ENCODE measurements around the gene FOXR1. TPM values are rescaled to one million over a fixed set of nuclear protein-coding genes. Genes with fewer than 3 reads are reported as not detected.

The FOXR1 gene
- total RNA-seq, 1 donor: not detected

- Histone ChIP-seq H3K4me2 (ENCODE audit: insufficient read depth, low read length) (no peak overlapping the region), H3K4me1 (ENCODE audit: insufficient read depth, low read length) (no peaks in the 10 kb centered on the region), H3K4me3 (ENCODE audit: insufficient read depth, low read length) (no peak overlapping the region)
Measured at GRCh38 chr11:119006656-119007055, 35.1 kb downstream of the FOXR1 start.

GRCh38 chr11:119011476-119012053 is 40.0 kb downstream of the FOXR1 start:
- Histone ChIP-seq H3K4me3 (ENCODE audit: insufficient read depth, low read length) (no peak overlapping the region), H2AFZ (ENCODE audit: low read length) (no peak overlapping the region), H3K27ac (ENCODE audit: low read depth, low read length) (no peak overlapping the region), H3K79me2 (ENCODE audit: insufficient read depth, low read length) (peaks cover 12% of the 10 kb centered on the region), H3K4me2 (ENCODE audit: insufficient read depth, low read length) (no peak overlapping the region), H3K27me3 (ENCODE audit: insufficient read depth, low read length) (no peaks in the 10 kb centered on the region), H3K9me3 (ENCODE audit: low read depth, low read length) (no peaks in the 10 kb centered on the region), H4K20me1 (ENCODE audit: insufficient read depth, low read length) (no peaks in the 10 kb centered on the region), H3K4me1 (ENCODE audit: insufficient read depth, low read length) (peaks cover 5% of the 10 kb centered on the region), H3K36me3 (ENCODE audit: insufficient read depth, low read length) (peaks cover 59% of the 10 kb centered on the region)
- no peak for DNase-seq (ENCODE audit: insufficient read length, low spot score, missing footprints)
- TF ChIP-seq CTCF (IDR thresholded peaks at IDR 0.05; ENCODE audit: extremely low read depth, low read depth, low read length): no peak

More at GRCh38 chr11:119006656-119007055, 35.1 kb downstream of the FOXR1 start:
- Histone ChIP-seq H3K79me2 (ENCODE audit: insufficient read depth, low read length) (no peaks in the 10 kb centered on the region), H3K9me3 (ENCODE audit: low read depth, low read length) (no peaks in the 10 kb centered on the region), H3K36me3 (ENCODE audit: insufficient read depth, low read length) (peaks cover 48% of the 10 kb centered on the region), H3K27me3 (ENCODE audit: insufficient read depth, low read length) (no peaks in the 10 kb centered on the region), H3K27ac (ENCODE audit: low read depth, low read length) (no peak overlapping the region), H2AFZ (ENCODE audit: low read length) (no peak overlapping the region), H4K20me1 (ENCODE audit: insufficient read depth, low read length) (no peaks in the 10 kb centered on the region)
- no peak for TF ChIP-seq CTCF (IDR thresholded peaks at IDR 0.05; ENCODE audit: extremely low read depth, low read depth, low read length)
- DNase-seq (ENCODE audit: insufficient read length, low spot score, missing footprints): no peak

GRCh38 chr11:119012629-119013170 is 41.1 kb downstream of the FOXR1 start:
- no peaks in the 10 kb centered on the region for H3K9me3 ChIP-seq (ENCODE audit: low read depth, low read length)
- no peak overlapping the region for H3K4me2 ChIP-seq (ENCODE audit: insufficient read depth, low read length)
- no peaks in the 10 kb centered on the region for H4K20me1 ChIP-seq (ENCODE audit: insufficient read depth, low read length)
- TF ChIP-seq CTCF (IDR thresholded peaks at IDR 0.05; ENCODE audit: extremely low read depth, low read depth, low read length): no peak
- no peak overlapping the region for H3K4me3 ChIP-seq (ENCODE audit: insufficient read depth, low read length)
- H3K27ac ChIP-seq (ENCODE audit: low read depth, low read length): no peak overlapping the region
- DNase-seq (ENCODE audit: insufficient read length, low spot score, missing footprints): peak; percentile 79
- peaks cover 50% of the 10 kb centered on the region for H3K36me3 ChIP-seq (ENCODE audit: insufficient read depth, low read length)
- H3K27me3 ChIP-seq (ENCODE audit: insufficient read depth, low read length): no peaks in the 10 kb centered on the region
- H2AFZ ChIP-seq (ENCODE audit: low read length): no peak overlapping the region
- H3K4me1 ChIP-seq (ENCODE audit: insufficient read depth, low read length): peaks cover 13% of the 10 kb centered on the region
- peaks cover 23% of the 10 kb centered on the region for H3K79me2 ChIP-seq (ENCODE audit: insufficient read depth, low read length)

GRCh38 chr11:119014209-119014924 is 42.8 kb downstream of the FOXR1 start:
- peak; percentile 51 for DNase-seq (ENCODE audit: insufficient read length, low spot score, missing footprints)
- H3K9me3 ChIP-seq (ENCODE audit: low read depth, low read length): no peaks in the 10 kb centered on the region
- H3K27me3 ChIP-seq (ENCODE audit: insufficient read depth, low read length): no peaks in the 10 kb centered on the region
- H3K79me2 ChIP-seq (ENCODE audit: insufficient read depth, low read length): peaks cover 36% of the 10 kb centered on the region
- TF ChIP-seq CTCF (IDR thresholded peaks at IDR 0.05; ENCODE audit: extremely low read depth, low read depth, low read length): no peak
- H3K36me3 ChIP-seq (ENCODE audit: insufficient read depth, low read length): peaks cover 48% of the 10 kb centered on the region
- H4K20me1 ChIP-seq (ENCODE audit: insufficient read depth, low read length): peaks cover 3% of the 10 kb centered on the region
- peaks cover 13% of the 10 kb centered on the region for H3K4me1 ChIP-seq (ENCODE audit: insufficient read depth, low read length)
- no peak overlapping the region for H3K27ac ChIP-seq (ENCODE audit: low read depth, low read length)
- H3K4me2 ChIP-seq (ENCODE audit: insufficient read depth, low read length): no peak overlapping the region
- H2AFZ ChIP-seq (ENCODE audit: low read length): no peak overlapping the region
- H3K4me3 ChIP-seq (ENCODE audit: insufficient read depth, low read length): no peak overlapping the region

Measured in osteoblast (primary cell).